ENCODE data around the gene ARHGEF19.
"Not testable (repeated sequence)": the region's sequence is repeated elsewhere in the genome, so short reads cannot be mapped to it uniquely, and the experiment has no call there.

ARHGEF19 gene

DNA sequence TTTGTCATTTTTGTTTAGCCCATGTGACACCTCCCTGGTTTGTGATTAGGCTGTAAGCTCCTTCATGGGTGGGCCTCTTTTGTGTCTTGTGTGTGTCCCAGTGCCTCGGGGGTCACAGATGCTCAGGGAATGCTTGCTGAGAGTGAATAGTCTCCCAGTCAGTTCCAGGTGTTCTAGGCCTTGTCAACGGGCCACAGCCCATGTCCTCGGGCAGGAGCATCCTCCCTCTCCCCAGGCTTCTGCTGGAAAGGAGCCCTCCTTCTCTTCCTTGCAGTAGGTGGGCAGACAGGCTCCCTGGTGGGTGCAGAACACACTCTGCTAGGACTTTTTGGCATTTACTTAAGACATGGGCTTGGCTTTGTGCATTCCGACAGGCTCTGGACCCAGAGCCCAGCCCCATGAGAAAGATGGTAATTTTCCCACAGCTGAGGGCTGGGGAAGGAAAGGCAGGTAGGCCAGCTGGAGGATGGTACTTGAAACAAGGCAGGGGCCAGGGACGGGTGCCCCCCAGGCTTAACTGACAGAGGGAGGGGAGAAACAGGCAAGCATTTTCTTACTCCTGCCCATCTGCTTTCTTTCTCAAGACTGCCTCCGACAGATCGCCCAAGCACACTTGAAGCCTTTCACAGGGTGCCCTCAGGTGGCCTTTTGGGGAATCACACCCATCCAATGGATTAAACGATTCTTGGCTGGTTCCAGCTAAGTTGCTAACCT is 31.6 kb upstream of the ARHGEF19 start:
- DNase-seq: peak; percentile 18

- DNase-seq: no peak
These were observed 30.8 kb upstream of the ARHGEF19 start for GRCh38 chr1:16243215-16243610.

GRCh38 chr1:16242556-16243214 is 30.2 kb upstream of the ARHGEF19 start:
- no peak for DNase-seq

- DNase-seq: no peak
These were observed 28.8 kb upstream of the ARHGEF19 start for GRCh38 chr1:16241221-16241708.

GRCh38 chr1:16239972-16240491 is 27.6 kb upstream of the ARHGEF19 start:
- DNase-seq: no peak

GRCh38 chr1:16237343-16237830 is 24.9 kb upstream of the ARHGEF19 start:
- no peak for DNase-seq

GRCh38 chr1:16236511-16237342 is 24.3 kb upstream of the ARHGEF19 start, which contains the start of gene CPLANE2:
Gene CPLANE2, minus strand, starts transcription at chr1:16237183. Its CDS starts 441 bp downstream, at chr1:16236742.
- DNase-seq: peak; percentile 54

- DNase-seq: no peak
These were observed 23.6 kb upstream of the ARHGEF19 start for GRCh38 chr1:16235944-16236510.

DNA sequence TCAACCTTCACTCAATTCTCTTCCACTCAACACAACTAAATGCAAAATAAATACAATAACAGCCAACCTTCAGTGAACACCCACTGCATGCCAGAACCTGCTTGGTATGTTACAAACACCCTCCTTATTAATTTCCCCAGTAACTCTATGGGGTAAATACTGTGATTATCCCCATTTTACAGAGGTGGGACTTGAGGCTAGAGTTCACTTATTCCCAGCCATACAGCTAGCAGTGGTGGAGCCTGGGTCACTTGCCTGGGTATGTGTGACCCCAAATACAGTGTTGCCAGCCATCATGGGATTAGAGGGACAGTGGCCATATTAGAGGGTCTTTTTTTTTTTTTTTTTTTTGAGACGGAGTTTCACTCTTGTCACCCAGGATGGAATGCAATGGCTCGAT is 22.9 kb upstream of the ARHGEF19 start:
- DNase-seq: no peak

DNA sequence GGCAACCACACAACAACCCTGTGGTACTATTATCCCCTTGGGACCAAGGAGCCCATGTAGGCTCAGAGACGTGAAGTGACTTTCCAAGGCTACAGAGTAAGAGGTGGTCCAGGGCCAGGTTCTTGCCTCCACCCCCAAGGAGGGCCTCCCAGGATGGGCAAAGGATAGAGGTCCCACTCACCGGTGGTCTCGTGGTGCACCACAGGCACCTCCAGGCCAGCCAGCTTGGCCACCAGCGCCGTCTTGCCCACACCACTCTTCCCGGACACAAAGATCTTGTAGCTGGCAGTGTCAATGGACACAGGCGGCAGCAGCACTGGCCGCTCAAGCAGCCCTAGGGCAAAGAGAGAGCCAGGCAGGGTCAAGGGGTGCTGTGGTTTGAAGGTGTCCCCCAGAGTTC is 21.0 kb upstream of the ARHGEF19 start:
- no peak for DNase-seq

- no peak for DNase-seq
These were observed 19.9 kb upstream of the ARHGEF19 start for GRCh38 chr1:16232316-16232710.

DNA sequence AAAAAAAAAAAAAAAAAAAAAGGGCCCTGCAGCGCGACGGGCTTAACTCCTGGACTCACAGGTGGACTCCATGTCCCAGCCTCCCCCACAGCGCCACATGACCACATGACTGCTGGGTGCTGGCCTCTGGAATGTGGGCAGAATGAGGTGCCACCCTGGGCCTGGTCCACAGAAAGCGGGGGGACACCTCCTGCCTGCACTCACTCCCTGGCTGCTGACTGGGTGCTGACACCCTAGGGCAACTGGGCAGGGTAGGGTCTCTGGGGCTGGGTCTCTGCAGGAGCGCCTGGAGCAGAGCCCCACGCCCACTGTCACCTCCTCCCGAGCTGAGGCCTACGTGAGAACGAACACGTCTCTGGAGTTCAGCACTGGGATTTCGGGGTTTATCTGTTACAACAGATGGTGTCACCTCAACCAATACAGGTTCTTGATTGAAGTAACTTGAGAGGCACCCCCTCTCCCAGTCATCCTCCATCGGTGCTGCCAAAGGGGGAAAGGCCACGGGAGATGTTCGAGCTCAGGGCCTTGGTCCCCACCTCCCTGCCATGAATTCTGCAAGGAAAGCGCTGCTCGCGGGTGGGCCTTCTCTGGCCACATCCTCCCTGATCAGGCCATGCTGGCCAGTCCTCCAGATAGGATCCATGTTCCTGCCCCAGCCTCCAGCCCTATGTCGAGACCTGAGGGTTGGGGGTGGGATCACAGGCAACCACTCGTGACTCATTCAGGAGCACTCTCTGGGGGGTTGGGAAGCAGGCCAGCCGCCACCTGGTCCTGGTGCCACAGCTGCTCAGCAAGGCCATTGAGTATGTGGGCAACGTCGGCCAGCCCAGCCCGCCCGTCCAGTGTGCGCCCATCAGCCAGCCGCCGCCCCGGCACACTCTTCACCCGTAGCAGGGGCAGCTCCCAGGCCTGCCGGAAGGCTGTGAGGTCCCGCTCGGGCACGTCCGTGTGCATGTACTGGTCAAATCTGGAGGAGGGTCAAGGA is 19.2 kb upstream of the ARHGEF19 start:
- no peak for DNase-seq

GRCh38 chr1:16230744-16231143 is 18.3 kb upstream of the ARHGEF19 start:
- no peak for DNase-seq

DNA sequence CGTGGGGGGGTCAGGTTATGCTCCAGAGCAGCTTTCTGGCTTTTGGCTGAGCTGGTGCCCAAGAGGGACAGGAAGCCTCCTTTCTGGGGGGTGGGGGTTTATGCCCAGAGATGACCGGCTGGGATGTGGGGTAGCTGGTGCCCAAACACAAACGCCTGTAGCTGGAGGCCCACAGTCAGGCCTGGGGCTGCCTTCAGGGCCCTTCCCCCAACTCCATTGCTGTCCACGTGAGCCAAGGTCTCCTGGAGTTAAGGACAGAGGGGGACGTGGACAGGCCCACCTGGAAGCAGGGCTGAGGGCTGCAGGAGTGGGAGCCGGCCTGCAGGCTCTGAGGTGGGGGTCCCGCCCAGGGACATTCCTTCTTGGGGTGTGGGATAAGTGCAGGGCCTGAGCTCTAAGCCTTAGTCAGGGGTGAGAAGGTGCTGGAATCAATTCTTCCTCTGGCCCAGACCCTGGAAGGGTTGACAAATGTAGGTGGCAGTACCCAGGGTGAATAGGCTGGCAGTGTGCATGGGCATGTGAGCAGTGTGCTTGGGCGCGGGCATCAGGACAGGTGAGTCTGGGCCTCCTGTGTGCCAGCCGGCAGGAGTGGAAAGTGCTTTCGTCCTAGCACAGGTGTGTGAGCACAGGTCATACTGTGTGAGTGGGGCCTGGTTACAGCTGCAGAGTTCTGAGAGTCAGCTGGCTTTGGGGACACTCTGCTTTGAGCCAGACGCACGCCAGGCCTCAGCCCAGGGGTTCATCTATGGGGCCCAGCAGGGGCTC is 17.7 kb upstream of the ARHGEF19 start:
- no peak for DNase-seq

DNA sequence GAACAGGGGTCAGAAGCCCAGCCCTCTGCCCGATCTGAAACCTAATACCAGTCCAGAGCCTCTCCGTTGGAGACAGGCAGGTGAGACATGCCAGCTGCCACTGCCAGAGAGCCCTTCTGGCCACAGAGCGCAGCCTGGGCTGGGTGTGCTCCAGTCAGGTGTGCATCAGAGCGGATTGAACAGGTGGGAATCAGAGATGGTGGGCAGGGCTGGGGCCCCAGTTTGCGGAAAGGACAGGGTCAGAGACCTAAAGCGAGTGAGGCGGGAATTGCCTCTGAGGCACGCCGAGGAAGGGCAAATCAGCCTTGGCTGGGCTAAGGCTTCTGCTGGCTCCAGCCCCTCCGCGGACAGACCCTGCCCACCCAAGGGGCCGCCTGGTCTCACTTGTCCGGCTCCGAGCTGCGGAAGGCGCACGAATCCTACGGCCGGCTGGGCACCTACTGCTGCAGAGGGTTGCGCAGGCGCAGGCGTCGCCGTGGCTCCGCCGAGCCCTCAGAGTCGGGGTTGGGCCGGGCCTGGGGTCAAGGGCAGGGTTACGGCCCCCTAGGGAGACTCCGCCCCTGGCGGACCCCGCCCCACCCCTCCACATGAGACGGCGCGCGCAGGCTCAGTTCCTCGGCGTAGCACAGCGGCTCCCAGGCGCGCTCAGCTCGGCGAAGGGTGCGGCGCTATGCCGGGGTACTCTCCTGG is 14.2 kb upstream of the ARHGEF19 start:
- DNase-seq: no peak

DNA sequence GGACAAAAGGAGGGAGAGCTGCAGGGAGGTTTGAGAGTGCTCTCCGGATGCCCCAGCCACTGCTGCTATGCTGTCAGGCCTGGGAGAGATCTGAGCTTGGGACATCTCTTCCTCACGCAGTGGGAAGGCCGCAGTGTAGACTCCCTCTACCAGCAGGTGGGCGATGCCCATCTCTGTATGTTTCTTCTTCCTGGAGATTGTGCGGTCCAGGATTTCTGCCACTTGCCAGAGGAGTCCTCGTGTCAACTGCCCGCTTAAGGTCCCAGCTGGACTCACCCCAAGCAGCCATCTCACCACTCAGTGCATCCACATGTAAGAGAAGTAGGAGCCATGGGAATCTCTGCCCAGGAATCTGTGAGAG is 13.7 kb upstream of the ARHGEF19 start:
- DNase-seq: no peak

DNA sequence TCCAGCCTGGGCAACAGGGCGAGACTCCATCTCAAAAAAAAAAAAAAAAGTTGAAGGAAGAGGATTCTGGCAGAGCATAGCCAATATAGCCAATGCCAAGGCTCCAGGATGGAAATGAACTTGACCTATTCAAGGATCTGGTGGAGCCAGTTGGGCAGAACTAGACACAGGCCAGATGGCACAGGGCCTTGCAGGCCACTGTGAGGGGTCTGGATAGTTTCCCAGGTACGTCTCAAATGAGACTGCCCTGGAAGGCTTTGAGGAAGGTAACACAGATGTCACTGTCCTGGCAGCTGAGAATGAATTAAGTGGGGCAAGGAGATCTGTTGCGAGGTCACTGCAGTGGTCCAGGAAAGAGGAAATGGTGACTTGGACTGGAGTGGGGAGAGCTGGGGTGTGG is 12.0 kb upstream of the ARHGEF19 start:
- no peak for DNase-seq

DNA sequence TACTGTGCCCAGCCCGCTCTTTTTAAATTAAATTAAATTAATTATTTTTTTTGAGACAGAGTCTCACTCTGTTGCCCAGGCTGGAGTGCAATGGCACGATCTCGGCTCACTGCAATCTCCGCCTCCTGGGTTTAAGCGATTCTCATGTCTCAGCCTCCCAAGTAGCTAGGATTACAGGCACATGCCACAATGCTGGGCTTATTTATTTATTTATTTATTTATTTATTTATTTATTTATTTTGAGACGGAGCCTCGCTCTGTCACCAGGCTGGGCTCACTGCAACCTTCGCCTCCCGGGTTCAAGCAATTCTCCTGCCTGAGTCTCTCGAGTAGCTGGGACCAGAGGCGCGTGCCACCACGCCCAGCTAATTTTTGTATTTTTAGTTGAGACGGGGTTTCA is 10.3 kb upstream of the ARHGEF19 start:
- DNase-seq: not testable (repeated sequence)

- DNase-seq: no peak
These were observed 9.0 kb upstream of the ARHGEF19 start for GRCh38 chr1:16221499-16221898.

DNA sequence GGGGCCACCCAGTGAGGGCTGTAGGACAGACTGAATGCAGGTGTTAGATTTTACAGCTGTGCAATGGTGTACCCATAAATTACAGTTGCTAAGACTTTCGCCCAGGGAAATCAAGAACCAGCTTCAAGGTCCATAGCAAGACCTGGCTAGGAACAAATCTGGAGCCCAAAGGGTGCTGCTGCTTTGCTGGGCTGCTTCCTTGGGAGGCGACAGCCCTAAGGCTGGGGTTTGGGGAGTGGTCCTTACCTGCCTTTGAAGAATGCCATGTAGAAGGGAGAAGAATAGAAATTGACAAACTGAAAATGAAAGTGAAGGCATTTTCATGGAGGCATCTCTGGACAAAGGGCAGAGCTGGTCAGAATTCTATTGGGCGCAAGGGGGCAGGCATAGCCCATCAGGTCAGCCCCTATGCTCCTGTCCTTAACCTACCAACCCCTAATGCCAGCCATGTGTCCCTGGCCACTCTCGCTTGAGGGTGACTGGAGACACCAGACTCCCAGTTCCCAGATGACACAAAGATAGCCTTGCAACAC is 7.6 kb upstream of the ARHGEF19 start:
- DNase-seq: no peak
